ENCODE results near the gene GHDC.
"Not testable (repeated sequence)": the region's sequence is repeated elsewhere in the genome, so short reads cannot be mapped to it uniquely, and the experiment has no call there.

The GHDC gene

DNA sequence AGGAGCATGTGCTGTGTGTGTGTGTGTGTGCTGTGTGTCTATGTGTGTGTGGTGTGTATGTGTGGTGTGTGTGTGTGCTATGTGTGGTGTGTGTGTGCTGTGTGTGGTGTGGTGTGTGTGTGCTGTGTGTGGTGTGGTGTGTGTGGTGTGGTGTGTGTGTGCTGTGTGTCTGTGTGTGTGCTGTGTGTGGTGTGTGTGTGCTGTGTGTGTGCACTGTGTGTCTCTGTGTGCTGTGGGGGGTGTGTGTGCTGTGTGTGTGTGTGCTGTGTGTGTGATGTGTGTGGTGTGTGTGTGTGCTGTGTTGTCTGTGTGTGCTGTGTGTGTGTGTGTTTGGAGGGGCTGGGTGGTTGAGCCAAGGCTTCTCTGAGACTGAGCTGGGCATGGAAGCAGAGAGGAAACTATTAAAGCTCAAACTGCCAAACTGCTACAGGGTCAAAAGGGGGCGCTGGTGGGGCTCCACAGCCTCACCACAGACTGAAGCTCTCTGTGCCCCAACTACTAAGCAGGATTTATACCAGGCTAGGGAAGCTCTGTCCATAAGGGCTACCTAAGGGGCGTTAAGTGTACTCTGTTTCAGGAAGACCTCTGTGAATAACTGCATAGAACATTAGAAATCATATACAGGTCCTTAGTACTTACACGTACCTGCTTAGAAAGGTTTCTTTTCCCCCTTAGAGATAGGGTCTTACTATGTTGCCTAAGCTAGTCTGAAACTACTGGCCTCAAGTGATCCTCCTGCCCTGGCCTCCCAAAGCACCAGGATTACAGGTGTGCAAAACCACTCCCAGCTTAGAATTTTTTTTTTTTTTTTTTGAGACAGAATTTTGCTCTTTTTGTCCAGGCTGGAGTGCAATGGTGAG, 27.8 kb upstream of the GHDC start:
- TF ChIP-seq, protein P1, sequence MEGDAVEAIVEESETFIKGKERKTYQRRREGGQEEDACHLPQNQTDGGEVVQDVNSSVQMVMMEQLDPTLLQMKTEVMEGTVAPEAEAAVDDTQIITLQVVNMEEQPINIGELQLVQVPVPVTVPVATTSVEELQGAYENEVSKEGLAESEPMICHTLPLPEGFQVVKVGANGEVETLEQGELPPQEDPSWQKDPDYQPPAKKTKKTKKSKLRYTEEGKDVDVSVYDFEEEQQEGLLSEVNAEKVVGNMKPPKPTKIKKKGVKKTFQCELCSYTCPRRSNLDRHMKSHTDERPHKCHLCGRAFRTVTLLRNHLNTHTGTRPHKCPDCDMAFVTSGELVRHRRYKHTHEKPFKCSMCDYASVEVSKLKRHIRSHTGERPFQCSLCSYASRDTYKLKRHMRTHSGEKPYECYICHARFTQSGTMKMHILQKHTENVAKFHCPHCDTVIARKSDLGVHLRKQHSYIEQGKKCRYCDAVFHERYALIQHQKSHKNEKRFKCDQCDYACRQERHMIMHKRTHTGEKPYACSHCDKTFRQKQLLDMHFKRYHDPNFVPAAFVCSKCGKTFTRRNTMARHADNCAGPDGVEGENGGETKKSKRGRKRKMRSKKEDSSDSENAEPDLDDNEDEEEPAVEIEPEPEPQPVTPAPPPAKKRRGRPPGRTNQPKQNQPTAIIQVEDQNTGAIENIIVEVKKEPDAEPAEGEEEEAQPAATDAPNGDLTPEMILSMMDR (IDR thresholded peaks at IDR 0.05; ENCODE audit: control insufficient read depth, insufficient read depth, low read depth, low read length, missing control alignments) = peak; percentile 78
- H3K4me3 ChIP-seq (ENCODE audit: control insufficient read depth, low read depth, low read length) = no peak overlapping the region

DNA sequence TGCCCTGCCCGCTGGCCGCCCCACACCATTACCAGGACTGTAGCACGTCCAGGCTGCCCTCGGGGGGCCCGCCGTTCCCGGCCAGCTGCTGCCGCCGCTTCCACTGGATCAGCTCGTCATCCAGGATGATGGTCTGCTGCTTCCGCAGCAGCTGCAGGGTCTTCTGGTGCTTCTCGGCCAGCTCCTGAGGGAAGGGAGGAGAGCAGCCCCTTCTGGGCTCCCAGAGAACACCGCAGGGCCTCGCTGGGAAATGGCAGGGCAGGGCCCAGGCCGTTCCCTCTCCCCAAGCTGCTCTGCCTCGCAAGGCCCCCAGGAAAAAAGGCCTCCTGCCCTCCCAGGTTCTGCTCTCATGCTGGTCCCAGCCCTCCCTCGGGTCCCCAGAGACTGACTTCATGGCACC, 25.0 kb upstream of the GHDC start:
- DNase-seq (ENCODE audit: low read depth); H3K4me3 ChIP-seq (ENCODE audit: control insufficient read depth, low read depth, low read length): not testable (repeated sequence)

More for the DNA sequence above, 27.8 kb upstream of the GHDC start:
- DNase-seq (ENCODE audit: low read depth) = no peak

DNA sequence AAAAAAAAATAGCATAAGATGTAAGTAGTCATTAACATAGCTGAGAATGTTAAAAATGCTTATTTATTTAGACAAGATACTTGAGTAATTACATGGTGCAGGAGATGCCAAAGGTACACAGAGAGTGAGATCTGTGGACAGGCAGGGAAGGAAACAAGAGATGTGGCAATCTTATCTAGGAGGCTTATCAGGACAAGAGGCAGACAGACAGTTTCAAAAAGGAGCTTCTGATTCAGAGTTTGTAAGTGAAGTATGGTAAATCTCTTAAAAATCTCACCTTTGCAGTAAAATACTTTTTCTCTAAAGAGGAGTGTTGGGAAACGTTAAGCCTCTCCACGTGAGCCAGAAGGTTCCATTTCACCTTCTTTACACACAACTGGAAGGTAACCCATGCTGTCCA, 19.9 kb upstream of the GHDC start:
- TF ChIP-seq, protein P1 (IDR thresholded peaks at IDR 0.05; ENCODE audit: control insufficient read depth, insufficient read depth, low read depth, low read length, missing control alignments) = no peak
- DNase-seq (ENCODE audit: low read depth) = no peak

DNA sequence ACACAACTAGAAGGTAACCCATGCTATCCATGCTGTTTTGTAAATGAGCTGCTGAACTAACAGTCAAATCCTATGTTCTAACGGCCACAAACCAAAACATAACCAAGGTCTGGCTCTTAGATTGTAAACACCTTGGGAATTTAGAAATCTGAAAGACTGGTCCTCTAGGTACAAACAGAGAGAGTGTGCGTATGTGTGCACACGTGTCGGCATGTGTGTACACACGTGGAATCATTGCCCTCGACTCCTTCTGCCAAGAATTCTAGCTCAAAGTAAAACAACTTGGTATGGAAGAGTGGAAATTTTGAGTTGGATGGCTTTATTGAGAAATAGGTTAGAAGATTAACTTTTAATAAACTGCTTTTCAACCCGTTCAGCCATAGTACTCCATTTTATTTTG, 18.1 kb upstream of the GHDC start:
- no peak overlapping the region for H3K4me3 ChIP-seq (ENCODE audit: control insufficient read depth, low read depth, low read length)
- DNase-seq (ENCODE audit: low read depth) = no peak
- TF ChIP-seq, protein P1 (IDR thresholded peaks at IDR 0.05; ENCODE audit: control insufficient read depth, insufficient read depth, low read depth, low read length, missing control alignments) = no peak

More for the DNA sequence above, 19.9 kb upstream of the GHDC start:
- H3K4me3 ChIP-seq (ENCODE audit: control insufficient read depth, low read depth, low read length) = no peak overlapping the region

DNA sequence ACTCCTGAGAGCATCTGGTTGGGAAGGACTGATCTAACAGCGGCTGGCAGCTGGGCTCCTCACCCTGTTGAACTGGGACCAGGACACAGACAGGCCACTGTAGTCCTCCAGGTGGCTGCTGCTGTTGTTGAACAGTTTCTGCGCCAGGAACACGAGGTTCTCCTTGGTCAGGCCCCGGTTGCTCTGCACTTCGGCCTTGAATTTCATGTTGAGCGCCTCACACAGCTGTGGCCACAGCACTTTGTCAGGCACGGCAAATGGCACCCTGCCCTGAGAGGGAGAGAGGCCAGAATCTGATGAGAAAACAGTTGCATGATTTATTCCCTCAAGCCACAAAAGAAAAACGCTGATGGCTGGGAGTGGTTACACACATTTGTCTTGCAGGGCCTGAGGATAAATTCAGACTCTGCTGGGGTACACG, 17.6 kb upstream of the GHDC start:
- DNase-seq (ENCODE audit: low read depth); H3K4me3 ChIP-seq (ENCODE audit: control insufficient read depth, low read depth, low read length): not testable (repeated sequence)

DNA sequence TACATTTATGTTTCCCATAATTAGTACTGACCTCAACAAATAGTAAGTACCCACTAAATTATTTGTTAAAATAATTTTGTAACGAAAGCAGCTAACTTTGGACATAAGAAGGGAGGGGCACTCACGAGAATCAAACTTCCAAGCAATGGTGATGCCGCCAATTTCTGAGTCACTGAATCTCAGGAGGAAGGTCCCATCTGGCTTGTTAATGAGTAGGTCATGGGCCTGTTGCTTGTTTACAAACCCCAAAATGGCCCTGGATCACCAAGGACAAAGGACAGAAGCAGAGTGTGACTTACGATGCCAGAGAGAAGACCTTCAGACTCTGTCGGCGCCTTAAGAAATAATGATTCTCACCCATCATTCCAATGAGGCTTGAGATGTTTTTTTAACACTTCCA, 15.8 kb upstream of the GHDC start:
- no peak for DNase-seq (ENCODE audit: low read depth)
- TF ChIP-seq, protein P1 (IDR thresholded peaks at IDR 0.05; ENCODE audit: control insufficient read depth, insufficient read depth, low read depth, low read length, missing control alignments) = no peak

DNA sequence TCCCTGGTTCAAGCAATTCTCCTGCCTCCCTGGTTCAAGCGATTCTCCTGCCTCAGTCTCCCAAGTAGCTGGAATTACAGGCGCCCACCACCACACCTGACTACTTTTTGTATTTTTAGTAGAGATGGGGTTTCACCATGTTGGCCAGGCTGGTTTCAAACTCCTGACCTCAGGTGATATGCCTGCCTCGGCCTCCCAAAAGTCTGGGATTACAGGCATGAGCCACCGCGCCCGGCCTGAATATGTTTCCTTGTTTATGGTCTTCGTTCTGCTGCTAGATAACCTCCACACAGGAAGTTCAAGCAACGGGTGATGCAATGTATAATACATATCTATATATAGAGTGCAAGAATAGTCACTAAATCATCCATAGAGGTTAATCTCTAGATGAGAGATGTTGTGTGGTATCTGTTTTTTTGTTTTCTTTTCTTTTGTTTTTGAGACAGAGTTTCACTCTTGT, 11.9 kb upstream of the GHDC start:
- H3K4me3 ChIP-seq (ENCODE audit: control insufficient read depth, low read depth, low read length); DNase-seq (ENCODE audit: low read depth): not testable (repeated sequence)

More for the DNA sequence above, 15.8 kb upstream of the GHDC start:
- H3K4me3 ChIP-seq (ENCODE audit: control insufficient read depth, low read depth, low read length) = no peak overlapping the region

DNA sequence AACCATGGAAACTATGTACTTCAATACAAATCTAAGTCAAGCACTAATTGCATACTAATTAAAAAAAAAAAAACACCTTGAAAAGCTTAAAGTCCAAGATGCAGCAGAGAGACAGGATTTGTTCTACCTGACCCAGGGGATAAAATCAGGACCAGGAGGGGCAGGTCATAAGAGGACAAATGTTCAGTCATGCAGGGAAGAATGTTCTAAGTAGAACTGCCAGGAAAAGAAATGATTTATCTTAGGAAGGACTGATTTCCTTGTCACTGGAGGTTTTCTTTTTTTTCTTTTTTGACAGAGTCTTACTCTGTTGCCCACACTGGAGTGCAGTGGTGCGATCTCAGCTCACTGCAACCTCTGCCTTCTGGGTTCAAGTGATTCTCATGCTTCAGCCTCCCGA, 9.1 kb upstream of the GHDC start:
- H3K4me3 ChIP-seq (ENCODE audit: control insufficient read depth, low read depth, low read length) = no peak overlapping the region
- TF ChIP-seq, protein P1 (IDR thresholded peaks at IDR 0.05; ENCODE audit: control insufficient read depth, insufficient read depth, low read depth, low read length, missing control alignments) = no peak
- no peak for DNase-seq (ENCODE audit: low read depth)
